Tracheal epithelial cell (primary cell): ENCODE measurements around the gene DYRK2. TPM values are rescaled to one million over a fixed set of nuclear protein-coding genes. Genes with fewer than 3 reads are reported as not detected.

ENCODE experiments used
- total RNA-seq: library from RNA; depleted of rRNA; stranded (reverse); fragments of >200 nt; gene quantifications from 2 replicates; pipeline ENCODE4 v1.2.1, GENCODE V29; 2014

The DYRK2 gene
- total RNA-seq = 13.6 and 20.5 TPM in 2 replicates

GRCh38 chr12:67648521-67649260, at the start of gene DYRK2:
DYRK2 (plus strand) TSS chr12:67648745; CDS start chr12:67649134, 389 bp downstream.

